B cell (primary cell): ENCODE results near the gene PI4KB.

Source experiments
- CTCF ChIP-seq: fragments of 200-600 bp; IDR thresholded peaks from one replicate; pipeline ENCODE4 v1.8.0; 2022; ENCODE audit warnings: antibody characterized with exemption, mild to moderate bottlenecking
- EZH2 ChIP-seq: IDR thresholded peaks from 2 replicates; pipeline ENCODE4 v1.6.1; 2012; ENCODE audit warnings: borderline replicate concordance, low read depth, mild to moderate bottlenecking, moderate library complexity, low read length; ENCODE audit not compliant: insufficient read depth, poor library complexity, severe bottlenecking

- no peak for TF ChIP-seq CTCF
- TF ChIP-seq EZH2 = no peak
Measured at GRCh38 chr1:151369302-151369610, 42.0 kb upstream of the PI4KB start.
